Measurements from ENCODE around the gene GALNT3. TPM values are rescaled to one million over a fixed set of nuclear protein-coding genes. Genes with fewer than 3 reads are reported as not detected.

The GALNT3 gene
- total RNA-seq, 2 experiments from 2014 or later = 1.5 to 1.9 TPM

DNA sequence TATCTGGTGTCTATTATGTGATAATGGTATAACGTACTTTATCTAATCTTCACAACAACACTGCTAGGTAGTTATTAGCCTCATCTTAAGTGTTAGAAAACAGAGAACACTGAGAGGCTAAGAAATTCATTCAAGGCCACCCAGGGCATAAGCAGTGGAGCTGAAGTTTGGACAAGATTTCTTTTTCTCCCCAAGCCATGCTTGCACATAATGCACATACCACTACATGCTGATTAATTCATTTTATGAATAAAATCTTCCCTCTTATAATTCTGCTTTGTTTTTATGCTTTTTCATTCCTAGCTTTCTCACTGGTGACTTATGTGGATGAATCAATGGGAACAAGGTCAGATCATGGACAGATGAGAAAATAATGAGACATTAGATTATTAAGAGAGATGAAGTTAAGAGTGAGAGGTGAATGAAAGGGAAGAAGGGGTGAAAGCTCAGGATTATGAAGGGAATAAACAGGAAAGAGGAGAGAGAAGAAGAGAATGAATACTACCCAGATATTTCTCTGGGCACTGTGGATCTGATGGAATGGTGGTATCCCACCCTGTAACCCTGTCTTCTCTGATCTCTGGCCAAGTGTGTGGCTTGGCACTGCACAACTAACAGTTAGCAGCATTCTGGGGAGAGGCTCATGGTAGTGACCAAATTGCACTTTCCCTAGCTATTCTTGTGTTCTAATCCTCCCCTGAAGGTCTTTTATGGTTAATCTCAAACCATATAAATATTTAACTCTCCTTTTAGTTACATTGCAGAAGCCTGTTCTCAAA is 17.7 kb upstream of the GALNT3 start:
- Mint-ChIP-seq H3K27ac (no peak overlapping the region), H3K4me1 (no peaks in the 10 kb centered on the region), H3K27me3 (no peaks in the 10 kb centered on the region), H3K36me3 (no peaks in the 10 kb centered on the region), H3K9me3 (no peaks in the 10 kb centered on the region), H3K4me3 (no peak overlapping the region)
- no peak for DNase-seq

DNA sequence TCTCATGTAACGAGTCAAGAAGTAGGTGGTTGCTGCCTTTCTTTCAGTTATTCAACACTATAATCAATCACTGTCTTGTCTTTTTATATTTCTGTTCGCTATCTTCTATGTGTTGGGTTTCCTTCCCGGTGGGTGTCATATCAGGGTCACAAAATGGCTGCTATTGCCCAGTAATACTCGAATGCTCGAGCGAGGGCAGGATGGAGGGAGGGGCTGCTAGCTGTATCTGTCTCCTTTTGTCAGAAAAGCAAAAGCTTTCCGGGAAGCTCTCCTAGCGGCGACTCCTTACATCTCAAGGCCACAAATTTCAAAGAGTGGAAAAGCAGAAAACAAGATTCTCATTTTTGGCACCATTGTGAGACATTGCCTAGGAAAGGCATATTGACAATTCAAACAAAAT is 16.4 kb upstream of the GALNT3 start:
- Mint-ChIP-seq H3K4me3 (no peak overlapping the region), H3K9me3 (no peaks in the 10 kb centered on the region), H3K4me1 (no peaks in the 10 kb centered on the region), H3K36me3 (no peaks in the 10 kb centered on the region), H3K27ac (no peak overlapping the region), H3K27me3 (no peaks in the 10 kb centered on the region)
- no peak for DNase-seq

DNA sequence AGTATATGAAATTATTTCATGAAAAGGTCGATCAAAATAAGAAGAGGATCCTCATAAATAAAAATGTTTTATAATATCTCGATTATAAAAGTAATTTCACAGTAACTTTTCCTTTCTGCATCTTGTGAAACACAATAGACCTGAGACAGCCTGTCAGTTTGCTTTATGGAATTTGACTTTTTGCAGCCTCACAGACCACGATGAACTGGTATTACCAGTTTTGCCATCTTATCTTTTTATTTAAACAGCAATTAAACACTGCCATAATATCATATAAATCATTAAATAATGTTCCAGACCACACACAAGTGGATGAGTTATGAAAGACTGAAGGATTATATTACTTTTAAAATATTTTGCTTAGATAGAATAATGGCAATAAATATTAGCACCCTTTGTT is 10.7 kb upstream of the GALNT3 start:
- Mint-ChIP-seq H3K36me3 (no peaks in the 10 kb centered on the region), H3K27ac (no peak overlapping the region), H3K27me3 (no peaks in the 10 kb centered on the region), H3K4me1 (no peaks in the 10 kb centered on the region), H3K4me3 (no peak overlapping the region), H3K9me3 (peaks cover 3% of the 10 kb centered on the region)
- DNase-seq = no peak

DNA sequence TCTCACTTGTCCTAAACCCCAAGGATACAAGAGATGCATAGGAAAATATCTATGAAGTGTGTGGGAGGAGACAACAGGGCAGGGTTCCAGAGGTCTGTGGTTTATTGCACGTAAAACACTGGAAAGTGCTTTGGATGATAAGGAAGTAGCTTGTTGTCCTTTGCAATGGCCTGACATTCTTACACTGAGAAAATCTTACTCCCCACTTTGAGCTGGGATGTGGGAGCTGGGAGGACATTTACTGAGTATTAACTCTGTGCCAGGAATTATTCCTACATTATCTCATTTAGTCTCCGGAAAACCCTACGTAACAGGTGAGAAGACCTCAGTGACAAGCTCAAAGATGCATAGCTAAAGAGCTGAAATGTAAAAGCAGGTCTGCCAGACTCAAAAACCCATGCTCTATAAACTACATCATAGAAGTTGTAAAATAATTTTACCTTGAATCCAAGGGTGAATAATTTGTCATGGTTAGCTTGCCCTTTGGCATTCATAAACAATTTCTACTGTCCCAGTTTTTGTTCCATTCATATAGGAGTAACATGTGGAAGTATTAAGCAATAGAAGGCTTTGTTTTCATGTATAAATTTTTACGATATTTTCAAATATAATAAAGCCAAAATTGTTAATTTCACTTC is 9.2 kb upstream of the GALNT3 start:
- Mint-ChIP-seq H3K27ac (no peak overlapping the region), H3K4me3 (no peak overlapping the region), H3K4me1 (no peaks in the 10 kb centered on the region), H3K9me3 (peaks cover 3% of the 10 kb centered on the region), H3K27me3 (no peaks in the 10 kb centered on the region), H3K36me3 (no peaks in the 10 kb centered on the region)
- DNase-seq = no peak

DNA sequence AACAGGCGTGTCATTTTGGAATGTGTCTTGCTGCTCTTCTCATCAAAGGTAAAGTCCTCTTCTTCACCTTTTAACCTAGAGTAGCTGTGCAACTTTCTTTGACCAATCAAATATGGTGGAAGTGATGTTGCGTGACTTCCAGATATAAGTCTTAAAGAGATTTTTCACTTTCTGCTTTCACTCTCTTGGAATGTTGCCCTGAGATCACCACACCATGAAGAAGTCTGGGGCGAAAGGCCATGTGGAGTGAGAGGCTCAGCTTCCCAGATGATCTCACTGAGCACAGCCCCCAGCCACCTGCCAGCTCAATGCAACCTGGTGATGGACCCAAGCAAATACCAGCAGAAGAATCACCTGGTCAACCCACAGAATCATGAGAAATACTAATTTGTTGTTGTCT is 7.1 kb upstream of the GALNT3 start:
- H3K4me1 Mint-ChIP-seq = no peaks in the 10 kb centered on the region
- no peaks in the 10 kb centered on the region for H3K36me3 Mint-ChIP-seq
- H3K27me3 Mint-ChIP-seq = peaks cover 7% of the 10 kb centered on the region
- no peak for DNase-seq
- H3K27ac Mint-ChIP-seq = no peak overlapping the region
- H3K9me3 Mint-ChIP-seq = peaks cover 3% of the 10 kb centered on the region
- no peak overlapping the region for H3K4me3 Mint-ChIP-seq

DNA sequence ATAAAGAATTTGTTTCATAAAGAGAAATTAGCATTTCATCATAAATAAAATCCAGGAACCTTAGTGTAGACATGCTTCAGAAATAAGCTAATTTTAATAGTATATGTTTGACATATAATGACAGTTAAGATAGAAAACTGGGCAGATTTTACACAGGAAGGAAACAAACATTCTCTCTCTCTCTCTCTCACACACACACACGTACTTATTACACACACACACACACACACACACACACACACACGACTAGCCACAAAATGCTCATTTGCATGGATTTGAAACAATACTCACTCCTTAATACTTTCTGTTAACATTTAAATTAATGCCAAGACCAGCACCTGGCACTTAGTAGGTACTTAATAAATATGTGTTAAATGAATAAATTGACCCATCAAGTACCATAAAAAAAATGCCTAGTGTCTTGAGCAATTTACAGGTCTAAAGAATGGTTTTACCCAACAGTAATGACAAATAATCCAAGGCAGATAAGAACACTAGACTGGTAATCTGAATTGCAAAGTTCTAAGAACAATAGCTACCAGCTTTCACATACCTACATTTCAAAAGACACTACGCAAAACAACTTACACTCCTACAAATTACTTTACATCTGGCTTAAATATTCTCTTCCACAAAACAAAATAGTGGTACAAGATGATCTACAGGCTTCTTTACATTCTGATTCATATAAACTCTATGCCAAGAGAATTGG is 2.9 kb upstream of the GALNT3 start:
- no peak for DNase-seq
- peaks cover 34% of the 10 kb centered on the region for H3K27me3 Mint-ChIP-seq
- peaks cover 10% of the 10 kb centered on the region for H3K4me1 Mint-ChIP-seq
- H3K27ac Mint-ChIP-seq = no peak overlapping the region
- peaks cover 3% of the 10 kb centered on the region for H3K9me3 Mint-ChIP-seq
- H3K36me3 Mint-ChIP-seq = no peaks in the 10 kb centered on the region
- H3K4me3 Mint-ChIP-seq = no peak overlapping the region

DNA sequence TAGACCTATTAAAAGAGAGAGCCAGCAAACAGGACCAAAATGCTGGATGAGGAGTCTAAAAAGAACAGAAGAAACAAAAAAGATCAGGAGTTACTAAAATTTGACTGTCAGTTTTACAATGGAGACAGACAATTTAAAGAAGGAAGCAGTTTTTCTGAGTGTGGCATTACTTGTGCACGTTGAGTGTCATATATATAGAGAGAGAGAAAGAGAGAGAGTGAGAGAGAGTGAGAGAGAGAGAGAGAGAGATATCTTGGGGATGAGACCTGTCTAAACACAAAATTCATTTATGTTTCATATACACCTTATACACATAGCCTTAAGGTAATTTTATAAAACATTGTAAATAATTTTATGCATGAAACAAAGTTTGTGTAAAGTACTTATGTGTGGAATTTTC is 2.1 kb upstream of the GALNT3 start:
- Mint-ChIP-seq H3K27me3 (peaks cover 42% of the 10 kb centered on the region), H3K36me3 (no peaks in the 10 kb centered on the region), H3K9me3 (peaks cover 1% of the 10 kb centered on the region), H3K4me1 (peaks cover 10% of the 10 kb centered on the region), H3K27ac (no peak overlapping the region), H3K4me3 (no peak overlapping the region)
- no peak for DNase-seq

DNA sequence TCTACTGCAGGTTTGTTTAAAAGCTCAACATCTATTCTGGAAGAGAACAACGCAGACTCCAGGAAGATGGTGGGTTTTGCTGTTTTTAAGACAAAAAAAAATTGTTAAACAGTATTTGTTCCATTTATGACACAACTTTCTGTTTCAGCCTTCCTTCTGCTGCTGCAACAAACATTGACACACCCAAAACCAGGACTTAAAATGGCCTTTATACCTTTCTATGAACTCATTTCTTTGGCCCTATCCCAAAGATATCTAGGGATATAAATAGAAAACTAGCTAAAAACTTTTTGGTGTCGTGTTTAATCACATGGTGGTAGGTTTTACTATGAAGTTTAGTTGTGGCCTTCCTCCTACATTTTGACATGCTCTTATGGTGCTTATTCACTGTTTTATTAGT is 964 bp upstream of the GALNT3 start:
- no peak overlapping the region for H3K27ac Mint-ChIP-seq
- peaks cover 10% of the 10 kb centered on the region for H3K4me1 Mint-ChIP-seq
- H3K9me3 Mint-ChIP-seq = no peaks in the 10 kb centered on the region
- H3K4me3 Mint-ChIP-seq = peak overlapping the region; percentile 42
- H3K36me3 Mint-ChIP-seq = no peaks in the 10 kb centered on the region
- H3K27me3 Mint-ChIP-seq = peaks cover 46% of the 10 kb centered on the region
- no peak for DNase-seq

DNA sequence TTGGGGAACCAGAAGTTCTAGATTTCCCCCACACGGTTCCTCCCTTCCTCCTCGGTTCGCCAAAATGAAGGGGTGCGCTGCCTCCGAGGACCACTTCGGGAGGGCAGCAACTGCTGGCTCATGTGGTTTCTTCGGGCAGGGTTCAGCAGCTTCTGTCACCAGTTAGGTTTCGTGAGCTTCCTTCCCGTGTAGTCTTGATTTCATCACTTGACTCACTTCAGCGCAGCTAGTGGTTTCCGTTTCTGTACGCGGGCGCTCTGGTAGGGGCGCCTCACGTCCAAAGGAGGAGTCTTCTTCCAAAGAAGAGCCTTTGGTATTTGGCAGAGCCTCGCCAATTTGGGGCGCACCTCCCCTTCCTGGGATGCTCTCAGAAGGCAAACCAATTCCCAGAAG is 485 bp upstream of the GALNT3 start:
- Mint-ChIP-seq H3K36me3 (no peaks in the 10 kb centered on the region), H3K4me1 (peaks cover 10% of the 10 kb centered on the region), H3K27me3 (peaks cover 46% of the 10 kb centered on the region), H3K27ac (peak overlapping the region; percentile 80), H3K9me3 (no peaks in the 10 kb centered on the region), H3K4me3 (peak overlapping the region; percentile 82)
- peak; percentile 64 for DNase-seq

DNA sequence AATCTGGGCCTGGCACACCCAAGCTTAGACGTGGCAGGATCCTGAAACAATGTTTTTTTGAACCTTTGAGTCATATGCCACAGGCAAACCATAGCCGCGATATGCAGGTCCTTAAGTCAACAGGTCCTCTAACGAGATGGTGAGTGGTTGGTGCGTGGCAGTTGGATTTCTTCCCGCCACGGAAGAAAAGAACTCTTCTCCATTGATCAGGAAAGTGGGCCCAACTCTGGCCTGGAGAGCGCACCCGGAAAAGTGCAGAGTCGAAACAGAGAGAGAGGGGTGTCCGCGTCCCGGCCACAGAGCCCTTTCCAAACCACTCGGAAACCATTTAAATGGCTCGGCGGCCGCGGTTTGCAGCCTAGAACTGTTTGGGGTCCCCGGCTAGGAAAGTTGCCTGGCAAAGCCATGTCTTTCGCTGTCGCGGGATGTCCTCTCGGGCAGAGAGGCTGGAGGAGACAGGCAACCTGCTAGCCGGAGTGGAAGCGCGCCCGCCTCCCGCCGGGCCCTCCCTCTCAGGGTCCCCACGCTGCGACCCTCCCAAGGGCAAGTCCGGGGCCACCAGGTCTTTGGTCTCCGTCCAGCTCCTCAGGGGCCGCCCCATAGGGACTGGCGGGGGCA is 777 bp downstream of the GALNT3 start:
- Mint-ChIP-seq H3K27ac (no peak overlapping the region), H3K4me3 (peak overlapping the region; percentile 84), H3K4me1 (peaks cover 10% of the 10 kb centered on the region), H3K36me3 (no peaks in the 10 kb centered on the region), H3K9me3 (no peaks in the 10 kb centered on the region), H3K27me3 (peaks cover 49% of the 10 kb centered on the region)
- peak; percentile 8 for DNase-seq

DNA sequence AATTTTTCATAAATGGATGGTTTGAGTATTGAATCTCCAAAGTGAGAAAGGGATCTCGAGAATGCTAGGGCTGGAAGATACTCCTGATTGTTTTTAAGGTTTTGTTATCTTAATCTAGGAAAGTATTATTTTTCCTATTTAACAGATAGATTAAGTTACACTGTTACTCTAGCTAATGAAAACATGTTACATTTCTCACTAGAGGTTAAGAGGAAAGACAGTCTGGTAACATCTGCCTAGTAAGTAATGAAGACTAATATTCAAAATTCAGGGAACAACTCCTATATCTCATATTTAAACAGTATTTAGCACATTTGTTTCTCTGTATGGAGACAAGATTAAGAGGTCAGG is 2.0 kb downstream of the GALNT3 start:
- DNase-seq = no peak
- H3K27ac Mint-ChIP-seq = no peak overlapping the region
- H3K4me1 Mint-ChIP-seq = peaks cover 10% of the 10 kb centered on the region
- no peaks in the 10 kb centered on the region for H3K36me3 Mint-ChIP-seq
- no peaks in the 10 kb centered on the region for H3K9me3 Mint-ChIP-seq
- H3K27me3 Mint-ChIP-seq = peaks cover 46% of the 10 kb centered on the region
- no peak overlapping the region for H3K4me3 Mint-ChIP-seq

DNA sequence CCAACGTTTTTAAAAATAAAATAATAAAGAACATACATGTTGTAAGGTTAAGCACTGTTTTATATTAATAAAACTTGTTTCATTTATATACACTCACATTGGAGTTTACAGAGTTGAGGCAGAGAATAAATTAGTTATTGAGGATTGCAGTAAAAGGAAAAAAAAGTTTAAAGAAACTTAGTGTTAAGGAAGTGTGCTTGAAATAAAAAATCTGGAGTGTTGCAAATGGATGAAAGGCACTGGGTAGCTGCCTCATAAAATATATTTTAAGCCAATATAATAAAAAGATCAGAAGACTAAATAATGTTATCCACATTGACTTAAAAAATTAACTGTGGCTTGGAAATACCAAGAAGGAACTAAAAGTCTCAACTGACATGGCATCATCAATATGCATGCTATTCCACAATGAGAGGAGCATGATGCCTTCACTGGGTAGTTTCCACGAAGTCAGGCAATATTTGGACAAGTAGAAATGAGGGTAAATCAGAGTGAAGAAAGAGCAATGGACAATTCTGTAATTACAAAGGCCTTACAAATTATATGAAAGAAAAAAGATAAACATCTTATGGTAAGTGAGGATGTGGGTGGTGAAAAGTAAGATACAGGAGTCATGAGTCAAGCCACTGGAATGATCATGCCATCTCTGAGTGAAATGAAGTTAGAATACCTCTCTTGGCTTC is 2.5 kb downstream of the GALNT3 start:
- H3K4me1 Mint-ChIP-seq = peaks cover 10% of the 10 kb centered on the region
- H3K4me3 Mint-ChIP-seq = no peak overlapping the region
- no peak overlapping the region for H3K27ac Mint-ChIP-seq

DNA sequence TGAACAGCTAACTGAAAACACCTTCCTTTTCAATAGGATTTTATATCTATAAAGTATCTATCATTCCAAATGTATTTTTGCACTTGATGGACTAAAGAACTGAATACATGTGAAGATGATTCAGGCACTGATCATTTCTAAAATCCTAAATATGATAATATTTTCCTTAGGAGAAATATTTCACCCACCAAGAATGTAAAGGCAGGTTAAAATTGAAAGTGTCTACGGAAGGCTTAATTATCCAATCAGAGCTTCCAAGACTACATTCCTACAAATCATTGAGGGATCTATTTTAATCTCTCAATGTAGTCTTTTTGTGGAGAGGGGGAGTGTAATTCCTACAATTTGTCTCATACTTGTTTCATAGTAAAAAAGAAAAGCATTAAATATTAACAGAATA is 3.6 kb downstream of the GALNT3 start:
- DNase-seq = no peak
- Mint-ChIP-seq H3K27ac (no peak overlapping the region), H3K36me3 (no peaks in the 10 kb centered on the region), H3K4me3 (no peak overlapping the region), H3K9me3 (no peaks in the 10 kb centered on the region), H3K27me3 (peaks cover 37% of the 10 kb centered on the region), H3K4me1 (peaks cover 10% of the 10 kb centered on the region)

More for the DNA sequence above, 2.5 kb downstream of the GALNT3 start:
- Mint-ChIP-seq H3K27me3 (peaks cover 43% of the 10 kb centered on the region), H3K36me3 (no peaks in the 10 kb centered on the region), H3K9me3 (no peaks in the 10 kb centered on the region)
- DNase-seq = no peak

DNA sequence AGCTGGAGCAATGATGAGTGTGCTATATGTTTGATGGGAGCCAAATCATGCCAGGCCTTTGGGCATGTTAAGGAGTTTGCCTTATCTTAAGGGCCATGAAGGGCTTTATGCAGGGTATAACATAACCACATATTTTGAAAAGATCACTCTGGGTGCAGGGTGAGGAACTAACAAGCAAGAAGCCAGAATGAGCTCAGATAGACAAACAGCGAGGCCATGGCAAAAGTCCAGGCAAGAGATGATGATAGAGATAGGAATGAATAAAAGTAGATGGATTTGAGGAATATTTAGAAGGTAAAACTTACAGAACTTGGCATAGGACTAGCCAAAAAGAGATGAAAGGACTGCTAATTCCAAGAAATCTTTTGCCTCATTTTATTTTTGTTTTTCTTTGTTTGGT is 6.7 kb downstream of the GALNT3 start:
- no peak for DNase-seq
- Mint-ChIP-seq H3K27me3 (peaks cover 19% of the 10 kb centered on the region), H3K27ac (no peak overlapping the region), H3K4me1 (no peaks in the 10 kb centered on the region), H3K9me3 (no peaks in the 10 kb centered on the region), H3K36me3 (no peaks in the 10 kb centered on the region), H3K4me3 (no peak overlapping the region)

DNA sequence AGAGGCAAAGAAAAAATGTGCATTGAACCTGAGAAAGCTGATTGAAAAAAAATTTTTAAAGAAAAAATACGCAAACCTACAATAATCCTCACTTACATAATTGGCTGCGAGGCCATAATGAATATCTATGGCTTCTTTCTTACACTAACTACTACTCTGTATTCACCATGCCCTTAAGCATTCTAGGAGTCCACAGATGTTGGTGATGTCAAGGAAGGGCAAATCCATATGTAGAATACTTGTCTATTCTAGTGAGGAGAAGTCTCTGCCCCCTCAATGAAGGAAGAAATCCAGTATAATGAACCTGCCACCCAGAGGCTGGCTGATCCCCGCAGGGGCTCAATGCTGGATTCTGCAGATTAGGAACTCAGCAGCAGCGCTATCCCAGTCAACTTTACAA is 14.3 kb downstream of the GALNT3 start:
- Mint-ChIP-seq H3K27me3 (no peaks in the 10 kb centered on the region), H3K27ac (no peak overlapping the region), H3K4me1 (no peaks in the 10 kb centered on the region), H3K36me3 (no peaks in the 10 kb centered on the region), H3K4me3 (no peak overlapping the region), H3K9me3 (peaks cover 3% of the 10 kb centered on the region)
- no peak for DNase-seq
